ENCODE data around the gene KRTAP2-3. TPM values are rescaled to one million over a fixed set of nuclear protein-coding genes. Genes with fewer than 3 reads are reported as not detected.
"Not testable (repeated sequence)": the region's sequence is repeated elsewhere in the genome, so short reads cannot be mapped to it uniquely, and the experiment has no call there.

Gene KRTAP2-3
- total and polyA plus RNA-seq, 2 of the 4 experiments (the other 2 are of a cell fraction), result 1.4 to 35.2 TPM

DNA sequence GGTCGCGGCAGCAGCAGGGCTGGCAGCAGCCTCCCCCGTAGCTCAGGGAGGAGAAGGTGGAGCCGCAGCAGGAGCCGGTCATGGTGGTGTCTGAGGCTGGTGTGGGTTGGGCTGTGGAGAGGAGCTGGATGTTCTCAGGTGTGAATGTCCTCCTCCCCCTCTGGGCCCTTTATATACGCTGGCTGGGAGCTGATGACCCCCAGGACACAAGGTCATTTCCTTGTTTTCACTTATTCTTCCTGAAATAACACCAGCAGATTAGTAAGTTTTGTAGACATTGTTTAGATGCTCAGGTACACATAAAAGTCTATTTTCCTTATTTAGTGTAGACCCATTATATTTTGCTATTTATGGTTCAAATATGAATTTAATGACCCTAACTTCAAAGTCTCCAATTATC is 4.8 kb downstream of the KRTAP2-3 start, which contains the start of gene KRTAP2-2:
Gene KRTAP2-2 (minus strand): TSS at position 101 of the 400 bp plus-strand sequence. CDS start 19 bp downstream, at position 82.
- H4K20me1 ChIP-seq (ENCODE audit: insufficient read depth, low read length); in situ Hi-C loops (cut with MboI; ENCODE audit: low sequenced_read_pairs); H2AK9ac ChIP-seq (replicated peaks; ENCODE audit: low read depth, low read length, poor library complexity); dilution Hi-C loops (cut with HindIII; ENCODE audit: low sequenced_read_pairs, unreplicated experiment); POLR2A ChIA-PET (ENCODE audit: unreplicated experiment); H2AFZ ChIP-seq (replicated peaks; ENCODE audit: low read length, poor library complexity); H3K27ac ChIP-seq (ENCODE audit: insufficient read depth, low read length); H3K36me3 ChIP-seq (ENCODE audit: control insufficient read depth, insufficient read depth, low read length); H3K9me3 ChIP-seq (ENCODE audit: control insufficient read depth, insufficient read depth, low read length); CTCF ChIA-PET; DNase-seq; H3K4me1 ChIP-seq (ENCODE audit: control insufficient read depth, insufficient read depth, low read length); H3K27me3 ChIP-seq (ENCODE audit: control insufficient read depth, insufficient read depth, low read length); H3K23ac ChIP-seq (ENCODE audit: low read depth, low read length); H3K4me3 ChIP-seq (ENCODE audit: insufficient read depth, low read depth, low read length); H3K9ac ChIP-seq (ENCODE audit: low read depth, low read length); H3K9me1 ChIP-seq (ENCODE audit: insufficient read depth, low read length); ATAC-seq (ENCODE audit: low read depth); H3K4me2 ChIP-seq (ENCODE audit: low read depth, low read length); BruUV-seq (replicated peaks); H3K79me1 ChIP-seq (ENCODE audit: low read depth in 1 of 2, low read length in 2 of 2): not testable (repeated sequence)
- Histone ChIP-seq H2BK120ac (ENCODE audit: low read depth, low read length) (peak within 1 kb of the TSS; percentile 45), H4K5ac (ENCODE audit: low read depth, low read length) (peak within 1 kb of the TSS; percentile 42; the same call in 1 of the 2 replicates), H3K4ac (ENCODE audit: low read depth, low read length) (peak within 1 kb of the TSS; percentile 49), H2BK20ac (ENCODE audit: low read depth, low read length) (peak within 1 kb of the TSS; percentile 75), H2BK5ac (ENCODE audit: low read depth, low read length, poor library complexity, severe bottlenecking) (peak within 1 kb of the TSS; percentile 61), H4K91ac (ENCODE audit: insufficient read depth, low read depth, low read length) (peak within 1 kb of the TSS; percentile 72), H2AK5ac (ENCODE audit: low read depth, low read length) (peak within 1 kb of the TSS; percentile 74), H3K56ac (ENCODE audit: extremely low read depth, insufficient read depth, low read length) (peak within 1 kb of the TSS; percentile 50; the same call in 1 of the 2 replicates), H2BK15ac (ENCODE audit: low read depth, low read length) (peak within 1 kb of the TSS; percentile 87; the same call in 1 of the 3 replicates), H3K18ac (ENCODE audit: low read depth, low read length) (peak within 1 kb of the TSS; percentile 60; the same call in 1 of the 2 replicates), H3K14ac (replicated peaks; ENCODE audit: low read depth, low read length) (0 out of 2 replicates have a peak within 1 kb of the TSS, but pooled peaks have one; percentile 25), H4K8ac (ENCODE audit: low read depth in 2 of 2, low read length in 2 of 2) (peak within 1 kb of the TSS; percentile 12 to 20; a peak in 2 of 4 replicates)
- no CpG with 5 or more reads among the region's 6 CpGs for WGBS, 2 experiments (ENCODE audit: extremely low coverage in 2 of 2, insufficient read length in 1 of 2)
- intact Hi-C loops (cut with micrococcal nuclease), result loop anchor here (5.0 kb wide), 1 partner anchor 98 kb away; no protein-coding TSS in a partner anchor

DNA sequence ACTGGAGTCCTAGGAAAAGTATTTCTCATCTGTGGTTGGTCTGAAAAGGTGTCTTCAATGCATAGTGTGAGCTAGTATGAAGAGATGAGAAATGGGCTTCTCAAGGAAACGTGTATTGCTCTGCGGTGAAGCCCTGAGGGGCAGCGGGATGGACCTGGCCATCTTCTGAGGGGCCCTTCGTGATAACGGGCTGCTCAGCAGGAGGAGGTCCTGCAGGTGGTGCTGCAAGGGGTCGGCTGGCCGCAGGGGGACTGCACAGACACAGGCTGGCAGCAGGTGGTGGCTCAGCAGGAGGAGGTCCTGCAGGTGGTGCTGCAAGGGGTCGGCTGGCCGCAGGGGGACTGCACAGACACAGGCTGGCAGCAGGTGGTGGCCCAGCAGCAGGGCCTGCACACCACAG is 5.4 kb downstream of the KRTAP2-3 start:
- H4K8ac ChIP-seq (ENCODE audit: low read depth in 2 of 2, low read length in 2 of 2); in situ Hi-C loops (cut with MboI; ENCODE audit: low sequenced_read_pairs); H2BK20ac ChIP-seq (ENCODE audit: low read depth, low read length); H2AK9ac ChIP-seq (replicated peaks; ENCODE audit: low read depth, low read length, poor library complexity); H3K36me3 ChIP-seq (ENCODE audit: control insufficient read depth, insufficient read depth, low read length); intact Hi-C loops (cut with micrococcal nuclease); H3K9me1 ChIP-seq (ENCODE audit: insufficient read depth, low read length); H3K9ac ChIP-seq (ENCODE audit: low read depth, low read length); CTCF ChIA-PET; DNase-seq; H3K18ac ChIP-seq (ENCODE audit: low read depth, low read length); H3K56ac ChIP-seq (ENCODE audit: extremely low read depth, insufficient read depth, low read length); BruUV-seq (replicated peaks); H3K27me3 ChIP-seq (ENCODE audit: control insufficient read depth, insufficient read depth, low read length); POLR2A ChIA-PET (ENCODE audit: unreplicated experiment); H3K27ac ChIP-seq (ENCODE audit: insufficient read depth, low read length); H3K4me1 ChIP-seq (ENCODE audit: control insufficient read depth, insufficient read depth, low read length); H3K23ac ChIP-seq (ENCODE audit: low read depth, low read length); H3K79me1 ChIP-seq (ENCODE audit: low read depth in 1 of 2, low read length in 2 of 2); H2BK5ac ChIP-seq (ENCODE audit: low read depth, low read length, poor library complexity, severe bottlenecking); H4K20me1 ChIP-seq (ENCODE audit: insufficient read depth, low read length); H3K4me2 ChIP-seq (ENCODE audit: low read depth, low read length); H3K9me3 ChIP-seq (ENCODE audit: control insufficient read depth, insufficient read depth, low read length); H3K4me3 ChIP-seq (ENCODE audit: insufficient read depth, low read depth, low read length); H3K14ac ChIP-seq (replicated peaks; ENCODE audit: low read depth, low read length); dilution Hi-C loops (cut with HindIII; ENCODE audit: low sequenced_read_pairs, unreplicated experiment); H4K5ac ChIP-seq (ENCODE audit: low read depth, low read length); H2AFZ ChIP-seq (replicated peaks; ENCODE audit: low read length, poor library complexity); ATAC-seq (ENCODE audit: low read depth): not testable (repeated sequence)
- peak overlapping the region; percentile 9 for H2BK120ac ChIP-seq (ENCODE audit: low read depth, low read length)
- H4K91ac ChIP-seq (ENCODE audit: insufficient read depth, low read depth, low read length), result peak overlapping the region; percentile 72
- WGBS, 2 experiments (ENCODE audit: extremely low coverage in 2 of 2, insufficient read length in 1 of 2), result 60% methylated on average over 1 of the region's 9 CpGs; no CpG with 5 or more reads in 1 of the 2 experiments
- peak overlapping the region; percentile 68; the same call in 1 of the 2 replicates for H2AK5ac ChIP-seq (ENCODE audit: low read depth, low read length)
- H3K4ac ChIP-seq (ENCODE audit: low read depth, low read length), result peak overlapping the region; percentile 49
- H2BK15ac ChIP-seq (ENCODE audit: low read depth, low read length), result 0 out of 3 replicates have a peak overlapping the region, but pooled peaks have one; percentile 33
